Activated gamma-delta T cell treated with anti-CD3 and anti-CD28 coated beads, Interleukin-2, amount 50 U/mL, for 16 hours (primary cell): ENCODE measurements around the gene FCHSD2.
A peak's percentile ranks its signal among the peaks of the same experiment; 100 is the strongest.
"Not testable (repeated sequence)": the region's sequence is repeated elsewhere in the genome, so short reads cannot be mapped to it uniquely, and the experiment has no call there.

Experiments used
- DNase-seq: peaks from one replicate; pipeline ENCODE4 v3.0.0-alpha.2; 2020; ENCODE audit warnings: low read depth

Gene FCHSD2

GRCh38 chr11:73151416-73151815, 9.3 kb upstream of the FCHSD2 start:
- DNase-seq: no peak

- DNase-seq: no peak
Observed at GRCh38 chr11:73149105-73149504, 7.0 kb upstream of the FCHSD2 start.

- no peak for DNase-seq
Observed at GRCh38 chr11:73147771-73148681, 5.9 kb upstream of the FCHSD2 start.

- no peak for DNase-seq
Observed at GRCh38 chr11:73145986-73146575, 4.0 kb upstream of the FCHSD2 start.

GRCh38 chr11:73143126-73143838, 1.2 kb upstream of the FCHSD2 start:
- DNase-seq: peak; percentile 12

GRCh38 chr11:73141309-73142127, 600 bp downstream of the FCHSD2 start:
- DNase-seq: peak; percentile 36

- DNase-seq: no peak
Observed at GRCh38 chr11:73141031-73141308, 1.1 kb downstream of the FCHSD2 start.

- no peak for DNase-seq
Observed at GRCh38 chr11:73140213-73141030, 1.7 kb downstream of the FCHSD2 start.

- no peak for DNase-seq
Observed at GRCh38 chr11:73139476-73140198, 2.5 kb downstream of the FCHSD2 start.

- no peak for DNase-seq
Observed at GRCh38 chr11:73137944-73138274, 4.2 kb downstream of the FCHSD2 start.

GRCh38 chr11:73137262-73137943, 4.7 kb downstream of the FCHSD2 start:
- DNase-seq: no peak

GRCh38 chr11:73136722-73137121, 5.4 kb downstream of the FCHSD2 start:
- not testable (repeated sequence) for DNase-seq

GRCh38 chr11:73135346-73136284, 6.5 kb downstream of the FCHSD2 start:
- DNase-seq: no peak

GRCh38 chr11:73132349-73132748, 9.8 kb downstream of the FCHSD2 start:
- not testable (repeated sequence) for DNase-seq

- DNase-seq: no peak
Observed at GRCh38 chr11:73130181-73130580, 11.9 kb downstream of the FCHSD2 start.

- no peak for DNase-seq
Observed at GRCh38 chr11:73129198-73129597, 12.9 kb downstream of the FCHSD2 start.

GRCh38 chr11:73126804-73127480, 15.2 kb downstream of the FCHSD2 start:
- DNase-seq: no peak

- DNase-seq: no peak
Observed at GRCh38 chr11:73124800-73125199, 17.3 kb downstream of the FCHSD2 start.
